Choroid plexus epithelial cell (primary cell): ENCODE data around the gene IRF2.

Source experiments
- DNase-seq: peaks from one replicate; pipeline ENCODE4 v3.0.0-alpha.2; 2010; ENCODE audit warnings: low read depth
- H3K4me3 ChIP-seq: 2 replicates; pipeline ENCODE4 v1.5.1; 2011; ENCODE audit warnings: low read depth, mild to moderate bottlenecking, control low read depth, low read length, moderate library complexity
- TF ChIP-seq, protein P1 (sequence below): conservative IDR thresholded peaks from 2 replicates; pipeline ENCODE4 v1.5.1; 2011; ENCODE audit warnings: low read depth, mild to moderate bottlenecking, control low read depth, inconsistent platforms, low read length, moderate library complexity

The IRF2 gene

GRCh38 chr4:184404047-184404446 lies 70.3 kb downstream of the IRF2 start:
- H3K4me3 ChIP-seq = no peak overlapping the region
- DNase-seq = no peak
- TF ChIP-seq, protein P1, sequence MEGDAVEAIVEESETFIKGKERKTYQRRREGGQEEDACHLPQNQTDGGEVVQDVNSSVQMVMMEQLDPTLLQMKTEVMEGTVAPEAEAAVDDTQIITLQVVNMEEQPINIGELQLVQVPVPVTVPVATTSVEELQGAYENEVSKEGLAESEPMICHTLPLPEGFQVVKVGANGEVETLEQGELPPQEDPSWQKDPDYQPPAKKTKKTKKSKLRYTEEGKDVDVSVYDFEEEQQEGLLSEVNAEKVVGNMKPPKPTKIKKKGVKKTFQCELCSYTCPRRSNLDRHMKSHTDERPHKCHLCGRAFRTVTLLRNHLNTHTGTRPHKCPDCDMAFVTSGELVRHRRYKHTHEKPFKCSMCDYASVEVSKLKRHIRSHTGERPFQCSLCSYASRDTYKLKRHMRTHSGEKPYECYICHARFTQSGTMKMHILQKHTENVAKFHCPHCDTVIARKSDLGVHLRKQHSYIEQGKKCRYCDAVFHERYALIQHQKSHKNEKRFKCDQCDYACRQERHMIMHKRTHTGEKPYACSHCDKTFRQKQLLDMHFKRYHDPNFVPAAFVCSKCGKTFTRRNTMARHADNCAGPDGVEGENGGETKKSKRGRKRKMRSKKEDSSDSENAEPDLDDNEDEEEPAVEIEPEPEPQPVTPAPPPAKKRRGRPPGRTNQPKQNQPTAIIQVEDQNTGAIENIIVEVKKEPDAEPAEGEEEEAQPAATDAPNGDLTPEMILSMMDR = no peak

DNA sequence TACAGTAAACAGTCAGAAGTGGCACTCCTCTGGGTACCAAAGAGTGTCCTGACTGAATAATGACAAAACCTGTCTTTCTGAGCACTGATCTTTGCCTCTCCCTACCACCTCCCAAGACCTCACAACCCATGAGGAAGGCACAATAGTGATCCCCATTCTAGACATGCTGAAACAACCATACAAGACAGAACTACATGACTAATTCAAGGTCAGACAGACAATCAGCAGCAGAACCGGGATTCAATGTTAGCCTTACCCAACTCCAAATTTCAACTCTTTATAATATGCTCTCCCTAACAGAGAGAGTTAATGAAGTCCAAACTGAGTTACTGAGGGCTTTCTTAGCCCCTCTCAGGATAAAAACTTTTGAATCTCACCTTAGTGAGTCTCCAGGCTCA lies 71.0 kb downstream of the IRF2 start:
- no peak overlapping the region for H3K4me3 ChIP-seq
- TF ChIP-seq, protein P1 = no peak
- DNase-seq = peak; percentile 54

- TF ChIP-seq, protein P1 = no peak
- H3K4me3 ChIP-seq = no peak overlapping the region
- no peak for DNase-seq
Measured at GRCh38 chr4:184402740-184403383, 71.5 kb downstream of the IRF2 start.

DNA sequence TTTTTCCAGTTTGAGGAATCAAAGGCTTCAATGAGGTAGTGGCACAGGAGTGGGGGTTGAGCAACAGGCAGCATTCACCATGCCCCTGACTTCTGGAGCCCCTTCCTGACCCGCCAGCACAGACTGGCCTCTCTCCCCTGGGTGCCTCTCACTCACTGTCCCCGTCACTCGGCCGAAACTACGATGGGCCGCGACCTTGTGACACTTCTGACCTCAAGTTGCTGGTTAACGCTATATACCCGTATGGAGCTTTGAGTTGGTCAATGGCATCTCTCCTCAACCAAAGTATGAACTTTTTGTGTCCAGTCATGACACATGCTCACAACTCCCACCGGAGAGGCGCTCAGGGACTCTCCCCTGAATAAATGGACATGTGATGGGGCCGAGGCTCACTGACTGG lies 72.1 kb downstream of the IRF2 start:
- TF ChIP-seq, protein P1 = no peak
- no peak for DNase-seq
- no peak overlapping the region for H3K4me3 ChIP-seq

DNA sequence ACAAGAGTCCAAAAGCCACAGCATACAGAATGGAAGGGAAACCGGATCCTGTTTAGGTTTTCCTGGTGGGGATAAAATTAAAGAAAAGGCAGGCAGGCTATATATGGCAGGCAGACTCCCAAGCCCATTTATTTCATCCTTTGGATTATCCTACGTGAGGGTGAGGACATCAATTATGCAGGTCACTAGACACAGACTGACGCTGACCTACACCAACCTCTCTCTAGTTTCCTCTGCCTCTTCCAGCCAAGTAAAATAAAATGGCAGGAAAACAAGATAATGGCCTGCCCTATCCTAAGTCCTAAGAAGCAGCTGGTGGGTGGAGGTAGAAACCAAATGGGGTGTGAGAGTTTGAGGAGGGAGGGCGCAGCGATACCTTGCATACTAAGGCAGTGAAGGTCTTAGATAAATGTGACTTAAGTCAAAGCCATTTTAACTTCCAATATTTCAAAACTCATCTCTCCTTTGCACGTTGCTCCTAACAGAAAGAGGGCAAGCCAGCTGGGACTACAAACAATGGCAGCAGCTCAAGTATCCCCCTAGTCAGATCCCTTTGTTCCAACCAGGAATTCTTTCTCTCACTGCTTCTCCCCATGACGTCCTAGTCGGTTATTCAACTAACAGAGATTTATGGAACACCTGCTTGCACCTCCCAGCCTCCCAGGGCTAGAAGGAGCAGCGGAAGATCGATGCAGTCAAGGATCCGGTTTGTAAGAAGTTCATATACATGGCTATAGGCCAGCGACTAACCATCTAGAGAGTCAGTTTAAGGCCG lies 72.8 kb downstream of the IRF2 start:
- TF ChIP-seq, protein P1 = no peak
- no peak overlapping the region for H3K4me3 ChIP-seq
- no peak for DNase-seq

DNA sequence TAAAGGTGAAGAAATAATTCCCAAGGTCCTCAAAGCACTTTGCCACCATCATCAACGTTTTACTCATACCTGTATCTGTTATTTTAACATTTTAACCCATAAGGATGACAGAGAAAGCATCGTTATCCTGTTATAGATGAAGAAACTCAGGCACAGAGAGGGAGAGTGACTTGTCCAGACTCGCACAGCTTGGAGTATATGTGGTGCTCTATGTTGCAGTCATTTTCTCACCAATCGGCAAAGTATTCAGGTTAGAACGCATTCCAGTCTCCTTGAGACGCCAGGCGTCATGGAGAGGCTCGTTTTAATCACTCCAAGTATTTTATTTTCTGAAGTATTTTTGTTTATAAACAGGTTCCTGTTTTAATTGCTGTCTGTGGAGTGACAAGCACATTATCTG lies 73.5 kb downstream of the IRF2 start:
- H3K4me3 ChIP-seq = no peak overlapping the region
- DNase-seq = peak; percentile 65
- TF ChIP-seq, protein P1 = no peak
